Liver (tissue), 3 donors: ENCODE results near the gene CCDC187.

Experiments used
- CTCF ChIP-seq: fragments of 150-350 bp; IDR thresholded peaks from 2 replicates; pipeline ENCODE4 v1.5.1; 2017; ENCODE audit warnings: improper control_type of control experiment, low read depth, low read length; ENCODE audit not compliant: missing input control
- EGR1 ChIP-seq, 2 donors: IDR thresholded peaks; 2 replicates each; pipeline ENCODE4 v1.6.1; 2016 to 2018; ENCODE audit warnings: antibody characterized with exemption in 2 of 2, low read depth in 2 of 2
- GABPA ChIP-seq, 2 donors: IDR thresholded peaks in 1 of 2; conservative IDR thresholded peaks in 1 of 2; 2 replicates each; pipeline ENCODE4 v1.6.1; 2016; ENCODE audit warnings: antibody characterized with exemption in 2 of 2, mild to moderate bottlenecking in 1 of 2, moderate library complexity in 1 of 2
- NR2F2 ChIP-seq: IDR thresholded peaks from 2 replicates; pipeline ENCODE4 v1.6.1; 2016; ENCODE audit warnings: antibody characterized with exemption
- RXRA ChIP-seq, 2 donors: IDR thresholded peaks; 2 replicates each; pipeline ENCODE4 v1.6.1; 2017 to 2018; ENCODE audit warnings: antibody characterized with exemption in 2 of 2, mild to moderate bottlenecking in 1 of 2
- TAF1 ChIP-seq: conservative IDR thresholded peaks from 2 replicates; pipeline ENCODE4 v1.6.1; 2016; ENCODE audit warnings: antibody characterized with exemption, mild to moderate bottlenecking
- YY1 ChIP-seq: IDR thresholded peaks from 2 replicates; pipeline ENCODE4 v1.6.1; 2016; ENCODE audit warnings: antibody characterized with exemption, mild to moderate bottlenecking
- donor health status: healthy.
- donor health status: healthy.

- TF ChIP-seq YY1 (no peak), CTCF (no peak), EGR1 (IDR thresholded peaks at IDR 0.05; ENCODE audit: low read depth in 2 of 2) (no peak), TAF1 (no peak), NR2F2 (no peak), GABPA (IDR thresholded peaks at IDR 0.05 in 1 of 2, conservative IDR thresholded peaks at IDR 0.05 in 1 of 2) (no peak), RXRA (IDR thresholded peaks at IDR 0.05) (no peak)
Measured at GRCh38 chr9:136237486-136238341, 66.2 kb downstream of the CCDC187 start.
